ENCODE results near the gene TGFB2.
A peak's percentile ranks its signal among the peaks of the same experiment; 100 is the strongest.

The TGFB2 gene

GRCh38 chr1:218425647-218426342 lies 80.7 kb downstream of the TGFB2 start:
- no peak for DNase-seq (ENCODE audit: low spot score)

GRCh38 chr1:218426343-218426657 lies 81.2 kb downstream of the TGFB2 start:
- DNase-seq (ENCODE audit: low spot score): no peak

- no peak for DNase-seq (ENCODE audit: low spot score)
These were observed 84.2 kb downstream of the TGFB2 start for GRCh38 chr1:218429301-218429700.

- DNase-seq (ENCODE audit: low spot score): no peak
These were observed 85.2 kb downstream of the TGFB2 start for GRCh38 chr1:218430346-218430745.

- no peak for DNase-seq (ENCODE audit: low spot score)
These were observed 85.7 kb downstream of the TGFB2 start for GRCh38 chr1:218430822-218431221.

- no peak for DNase-seq (ENCODE audit: low spot score)
These were observed 86.3 kb downstream of the TGFB2 start for GRCh38 chr1:218431476-218431875.

GRCh38 chr1:218433744-218434143 lies 88.6 kb downstream of the TGFB2 start:
- DNase-seq (ENCODE audit: low spot score): no peak

GRCh38 chr1:218435528-218435927 lies 90.4 kb downstream of the TGFB2 start:
- DNase-seq (ENCODE audit: low spot score): no peak

GRCh38 chr1:218436346-218436745 lies 91.2 kb downstream of the TGFB2 start:
- no peak for DNase-seq (ENCODE audit: low spot score)

GRCh38 chr1:218436997-218437396 lies 91.9 kb downstream of the TGFB2 start:
- DNase-seq (ENCODE audit: low spot score): no peak

- DNase-seq (ENCODE audit: low spot score): peak; percentile 43
These were observed 94.6 kb downstream of the TGFB2 start for GRCh38 chr1:218439541-218440295.

GRCh38 chr1:218443255-218443654 lies 98.1 kb downstream of the TGFB2 start:
- DNase-seq (ENCODE audit: low spot score): no peak

- DNase-seq (ENCODE audit: low spot score): no peak
These were observed 99.0 kb downstream of the TGFB2 start for GRCh38 chr1:218444173-218444572.

GRCh38 chr1:218444588-218444987 lies 99.5 kb downstream of the TGFB2 start:
- no peak for DNase-seq (ENCODE audit: low spot score)

- DNase-seq (ENCODE audit: low spot score): no peak
These were observed 102.0 kb downstream of the TGFB2 start for GRCh38 chr1:218447010-218447689.

- no peak for DNase-seq (ENCODE audit: low spot score)
These were observed 106.3 kb downstream of the TGFB2 start for GRCh38 chr1:218451415-218451814.

- DNase-seq (ENCODE audit: low spot score): no peak
These were observed 109.7 kb downstream of the TGFB2 start for GRCh38 chr1:218454700-218455282.

- no peak for DNase-seq (ENCODE audit: low spot score)
These were observed 111.3 kb downstream of the TGFB2 start for GRCh38 chr1:218456444-218456843.

- DNase-seq (ENCODE audit: low spot score): no peak
These were observed 114.3 kb downstream of the TGFB2 start for GRCh38 chr1:218459450-218459849.

GRCh38 chr1:218459878-218460711 lies 115.0 kb downstream of the TGFB2 start:
- DNase-seq (ENCODE audit: low spot score): peak; percentile 62

GRCh38 chr1:218461351-218461750 lies 116.2 kb downstream of the TGFB2 start:
- no peak for DNase-seq (ENCODE audit: low spot score)

GRCh38 chr1:218462116-218462515 lies 117.0 kb downstream of the TGFB2 start:
- no peak for DNase-seq (ENCODE audit: low spot score)

Measured in iPS-NIHi11 (cell line).